HEK293 (cell line): ENCODE measurements around the gene ZYG11B.
"Not testable (repeated sequence)": the region's sequence is repeated elsewhere in the genome, so short reads cannot be mapped to it uniquely, and the experiment has no call there.

Experiments
- CTCF ChIP-seq: fragments of 450-650 bp; formaldehyde crosslinking; IDR thresholded peaks from 2 replicates; pipeline ENCODE4 v1.5.1; 2016; ENCODE audit warnings: missing biosample characterization, missing genetic modification characterization
- REST ChIP-seq: fragments of 450-650 bp; formaldehyde crosslinking; IDR thresholded peaks from 2 replicates; pipeline ENCODE4 v1.5.1; 2016; ENCODE audit warnings: missing biosample characterization, missing genetic modification characterization
- TCF7L2 ChIP-seq: IDR thresholded peaks from 2 replicates; pipeline ENCODE4 v1.6.1; 2011; ENCODE audit warnings: low read depth, mild to moderate bottlenecking, inconsistent platforms, low read length, moderate library complexity, borderline replicate concordance
- ZBTB7A ChIP-seq: fragments of 450-650 bp; formaldehyde crosslinking; IDR thresholded peaks from 2 replicates; pipeline ENCODE4 v1.5.1; 2016; ENCODE audit warnings: low read depth, missing biosample characterization, missing genetic modification characterization

GRCh38 chr1:52693351-52693750 lies 32.9 kb upstream of the ZYG11B start:
- not testable (repeated sequence) for TF ChIP-seq ZBTB7A; TCF7L2; CTCF (tag by site-specific recombination); REST (tag by site-specific recombination)
